PC-3 (cell line): Measurements from ENCODE around the gene TMEM131. TPM values are rescaled to one million over a fixed set of nuclear protein-coding genes. Genes with fewer than 3 reads are reported as not detected.
"Not testable (repeated sequence)": the region's sequence is repeated elsewhere in the genome, so short reads cannot be mapped to it uniquely, and the experiment has no call there.

Experiments used
- ATAC-seq: fragments of 200-7000 bp; cut with Tn5 transposase; 2 replicates; pipeline ENCODE4 v1.9.1; 2020; ENCODE audit warnings: mild to moderate bottlenecking, moderate library complexity
- BruUV-seq: library from RNA; stranded (reverse); fragments of 400-500 nt; replicated peaks from 2 replicates; lab custom pipeline; 2021; lab: Mats Ljungman, UMichigan
- CTCF ChIA-PET: fragments of 300-600 bp; sonication (Branson Sonifier 250); formaldehyde crosslinking; loops from one replicate; lab custom pipeline; 2022; ENCODE audit warnings: antibody characterized with exemption; lab: Charles Lee
- POLR2A ChIA-PET: fragments of 300-600 bp; sonication (Branson Sonifier 250); formaldehyde crosslinking; loops from one replicate; lab custom pipeline; 2022; ENCODE audit warnings: antibody characterized with exemption; ENCODE audit not compliant: unreplicated experiment; lab: Charles Lee
- DNase-seq: peaks from one replicate; pipeline ENCODE4 v3.0.0-alpha.2; 2015
- H2AFZ ChIP-seq: fragments of 300-600 bp; sonication (generic); 2 replicates; pipeline ENCODE4 v1.6.0; 2016; ENCODE audit warnings: antibody characterized with exemption, low read length
- H3F3A ChIP-seq: fragments of 300-600 bp; sonication (generic); one replicate; pipeline ENCODE4 v1.6.0; 2017; ENCODE audit warnings: antibody characterized with exemption, low read length, control low read depth, mild to moderate bottlenecking; ENCODE audit not compliant: unreplicated experiment
- H3K27ac ChIP-seq: fragments of 300-600 bp; sonication (generic); 2 replicates; pipeline ENCODE4 v1.5.1; 2016; ENCODE audit warnings: mild to moderate bottlenecking, low read length
- H3K27me3 ChIP-seq: fragments of 300-600 bp; sonication (generic); 2 replicates; pipeline ENCODE4 v1.6.1; 2016; ENCODE audit warnings: low read length, mixed read lengths
- H3K36me3 ChIP-seq: fragments of 300-600 bp; sonication (generic); 2 replicates; pipeline ENCODE4 v1.6.1; 2016; ENCODE audit warnings: low read depth, mixed run types, low read length, mixed read lengths
- H3K4me1 ChIP-seq: fragments of 300-600 bp; sonication (generic); 2 replicates; pipeline ENCODE4 v1.5.1; 2016; ENCODE audit warnings: low read length; ENCODE audit not compliant: insufficient read depth
- H3K4me2 ChIP-seq: fragments of 300-600 bp; sonication (generic); 2 replicates; pipeline ENCODE4 v1.6.0; 2016; ENCODE audit warnings: low read length
- H3K4me3 ChIP-seq: fragments of 300-600 bp; sonication (generic); 2 replicates; pipeline ENCODE4 v1.5.1; 2016; ENCODE audit warnings: mild to moderate bottlenecking, low read length, mixed read lengths
- H3K79me2 ChIP-seq: fragments of 300-600 bp; sonication (generic); 2 replicates; pipeline ENCODE4 v1.6.1; 2017; ENCODE audit warnings: low read length, mixed read lengths
- H3K9ac ChIP-seq: fragments of 300-600 bp; sonication (generic); 2 replicates; pipeline ENCODE4 v1.6.0; 2016; ENCODE audit warnings: mild to moderate bottlenecking, low read length
- H3K9me2 ChIP-seq: fragments of 300-600 bp; sonication (generic); replicated peaks from 2 replicates; pipeline ENCODE4 v1.6.1; 2016; ENCODE audit warnings: mixed run types, low read length, mixed read lengths
- H3K9me3 ChIP-seq: fragments of 300-600 bp; sonication (generic); 2 replicates; pipeline ENCODE4 v1.6.1; 2016; ENCODE audit warnings: low read length, mixed read lengths
- H4K20me1 ChIP-seq: fragments of 300-600 bp; sonication (generic); 2 replicates; pipeline ENCODE4 v1.6.1; 2016; ENCODE audit warnings: low read length, mixed read lengths
- CTCF ChIP-seq: fragments of 300-600 bp; sonication (generic); conservative IDR thresholded peaks from 2 replicates; pipeline ENCODE4 v1.5.1; 2017; ENCODE audit warnings: antibody characterized with exemption, low read depth, mild to moderate bottlenecking, low read length
- EZH2 ChIP-seq: fragments of 300-600 bp; sonication (generic); IDR thresholded peaks from one replicate; pipeline ENCODE4 v1.6.1; 2017; ENCODE audit warnings: antibody characterized with exemption, mild to moderate bottlenecking, low read length; ENCODE audit not compliant: unreplicated experiment
- EZH2phosphoT487 ChIP-seq: fragments of 300-600 bp; sonication (generic); IDR thresholded peaks from 2 replicates; pipeline ENCODE4 v1.6.1; 2018; ENCODE audit warnings: mild to moderate bottlenecking, antibody characterized with exemption, low read length, borderline replicate concordance
- intact Hi-C: fragments of 100-400 bp; cut with micrococcal nuclease; formaldehyde crosslinking; loops from 2 replicates; pipeline ENCODE4 v1.9.0; 2023
- total RNA-seq: library from RNA; depleted of rRNA; stranded (reverse); fragments of >200 nt; gene quantifications from 2 replicates; pipeline ENCODE4 v1.2.3, GENCODE V29; 2014

Gene TMEM131
- total RNA-seq, 1 experiment from 2014 or later, result 21.1 TPM

- ATAC-seq, result no peak
- Histone ChIP-seq H3K27ac (no peak within 1 kb of the TSS), H3K4me2 (no peak within 1 kb of the TSS), H3F3A (no peaks in the 10 kb centered on the region), H4K20me1 (no peaks in the 10 kb centered on the region), H3K4me3 (no peak within 1 kb of the TSS), H3K9ac (no peak within 1 kb of the TSS), H3K36me3 (no peaks in the 10 kb centered on the region), H3K9me3 (no peaks in the 10 kb centered on the region), H2AFZ (no peak within 1 kb of the TSS), H3K27me3 (no peaks in the 10 kb centered on the region), H3K79me2 (no peaks in the 10 kb centered on the region), H3K9me2 (no peaks in the 10 kb centered on the region), H3K4me1 (no peaks in the 10 kb centered on the region)
- intact Hi-C loops, result no loop called here
- no TSS peak for BruUV-seq
- ChIA-PET POLR2A (no interaction called here), CTCF (no interaction called here)
- no peak for DNase-seq
- TF ChIP-seq CTCF (no peak), EZH2phosphoT487 (no peak), EZH2 (no peak)
Observed at GRCh38 chr2:97713296-97714083, 282.3 kb downstream of the TMEM131 start, which contains the start of gene ZAP70. TSS of gene ZAP70 (plus strand) at chr2:97713576. CDS start at chr2:97724037, 10,461 bp downstream.

- BruUV-seq, result no TSS peak
- Histone ChIP-seq H2AFZ (no peak overlapping the region), H3K36me3 (no peaks in the 10 kb centered on the region), H3K79me2 (no peaks in the 10 kb centered on the region), H3K9ac (no peak overlapping the region), H4K20me1 (no peaks in the 10 kb centered on the region), H3K27ac (no peak overlapping the region), H3K4me3 (no peak overlapping the region), H3K4me2 (no peak overlapping the region), H3K4me1 (no peaks in the 10 kb centered on the region), H3K9me2 (no peaks in the 10 kb centered on the region), H3F3A (no peaks in the 10 kb centered on the region), H3K27me3 (no peaks in the 10 kb centered on the region), H3K9me3 (no peaks in the 10 kb centered on the region)
- intact Hi-C loops, result no loop called here
- no peak for DNase-seq
- ATAC-seq, result no peak
- ChIA-PET POLR2A (no interaction called here), CTCF (no interaction called here)
- TF ChIP-seq CTCF (no peak), EZH2phosphoT487 (no peak), EZH2 (no peak)
Observed at GRCh38 chr2:97712693-97713295, 283.0 kb downstream of the TMEM131 start.

- H2AFZ ChIP-seq, H3K9ac ChIP-seq, CTCF ChIA-PET, H3K27ac ChIP-seq, H3K9me3 ChIP-seq, H3K4me2 ChIP-seq, H3K4me3 ChIP-seq, ATAC-seq, H3F3A ChIP-seq, POLR2A ChIA-PET, BruUV-seq, H3K4me1 ChIP-seq, H3K36me3 ChIP-seq, H4K20me1 ChIP-seq, intact Hi-C loops, DNase-seq, H3K79me2 ChIP-seq, H3K9me2 ChIP-seq, H3K27me3 ChIP-seq: not testable (repeated sequence)
Observed at GRCh38 chr2:97712175-97712574, 283.6 kb downstream of the TMEM131 start.
